HUDEP-2 (cell line): ENCODE measurements around the gene ABHD16A.
"Not testable (repeated sequence)": the region's sequence is repeated elsewhere in the genome, so short reads cannot be mapped to it uniquely, and the experiment has no call there.

Experiments used
- DNase-seq, 76 experiments: peaks; one replicate each; lab custom pipeline; 2025; ENCODE audit not compliant: unreplicated experiment in 76 of 76; lab: John Stamatoyannopoulos, UW

The ABHD16A gene

GRCh38 chr6:31717499-31718222 lies 14.5 kb upstream of the ABHD16A start:
- no peak for DNase-seq

- DNase-seq: no peak
Observed at GRCh38 chr6:31715022-31715958, 12.2 kb upstream of the ABHD16A start, which contains the start of gene LY6G6D. Gene LY6G6D (plus strand): TSS chr6:31715348. CDS start chr6:31715356, 8 bp downstream.

GRCh38 chr6:31713991-31714684 lies 11.0 kb upstream of the ABHD16A start:
- no peak for DNase-seq

DNA sequence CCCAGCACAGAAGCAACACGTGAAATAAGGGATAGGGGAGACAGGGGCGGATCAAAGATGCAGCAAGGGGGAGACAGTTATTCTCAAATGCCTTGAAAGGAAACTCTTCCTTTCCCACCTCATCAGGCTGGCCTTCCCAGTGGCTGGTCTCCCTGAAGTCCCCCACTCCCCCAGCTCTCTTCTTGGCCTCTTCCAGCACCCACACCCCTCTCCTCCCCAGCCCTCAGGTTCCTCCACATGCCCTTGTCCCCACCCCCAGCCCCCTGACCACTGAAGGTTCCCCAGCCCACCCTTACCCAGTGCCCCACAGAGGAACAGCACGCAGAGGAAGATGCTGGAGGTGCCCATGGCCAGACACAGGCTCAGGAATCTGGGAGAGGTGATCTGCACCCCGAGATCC lies 10.3 kb upstream of the ABHD16A start:
- DNase-seq: no peak

GRCh38 chr6:31712296-31712695 lies 9.2 kb upstream of the ABHD16A start:
- DNase-seq: peak in 22 of 76 experiments; percentile 5 to 48 (median 28)

- DNase-seq: peak in 65 of 76 experiments; percentile 17 to 78 (median 56)
Observed at GRCh38 chr6:31711233-31711632, 8.1 kb upstream of the ABHD16A start.

DNA sequence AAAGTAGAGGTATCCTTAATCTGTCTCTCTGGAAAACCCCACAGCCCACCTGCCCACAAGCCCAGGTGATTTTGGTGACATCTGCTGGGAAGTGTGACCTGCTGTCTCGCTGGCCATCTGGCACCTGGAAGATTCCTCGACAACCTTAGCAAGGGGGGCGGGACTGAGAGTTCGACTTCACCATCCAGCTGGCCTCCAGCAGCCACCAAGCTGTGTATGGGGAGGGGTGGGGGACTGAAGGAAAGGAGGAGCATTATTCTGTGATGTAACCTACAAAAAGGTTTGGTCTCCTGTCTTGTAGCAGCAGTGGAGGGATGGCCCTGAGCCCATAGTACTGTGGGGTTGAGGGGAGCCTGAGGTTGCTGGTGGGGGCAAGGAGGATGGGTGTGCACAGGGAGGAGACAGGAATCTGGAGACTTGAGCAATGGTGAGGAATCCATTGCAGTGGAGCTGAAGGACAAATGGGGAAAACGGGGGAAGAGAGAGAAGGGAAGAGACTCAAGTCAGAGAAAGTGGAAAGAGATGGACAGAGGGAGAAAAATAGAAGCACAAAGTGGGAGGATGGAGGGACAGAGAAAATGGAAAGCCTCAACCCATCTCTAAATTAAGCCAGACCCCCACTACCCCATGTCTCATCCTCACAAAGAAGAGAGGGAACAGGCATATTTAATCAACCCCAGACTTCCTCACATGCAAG lies 7.5 kb upstream of the ABHD16A start:
- DNase-seq: no peak

GRCh38 chr6:31709157-31709556 lies 6.0 kb upstream of the ABHD16A start:
- not testable (repeated sequence) for DNase-seq

- DNase-seq: no peak
Observed at GRCh38 chr6:31708224-31708623, 5.1 kb upstream of the ABHD16A start.

DNA sequence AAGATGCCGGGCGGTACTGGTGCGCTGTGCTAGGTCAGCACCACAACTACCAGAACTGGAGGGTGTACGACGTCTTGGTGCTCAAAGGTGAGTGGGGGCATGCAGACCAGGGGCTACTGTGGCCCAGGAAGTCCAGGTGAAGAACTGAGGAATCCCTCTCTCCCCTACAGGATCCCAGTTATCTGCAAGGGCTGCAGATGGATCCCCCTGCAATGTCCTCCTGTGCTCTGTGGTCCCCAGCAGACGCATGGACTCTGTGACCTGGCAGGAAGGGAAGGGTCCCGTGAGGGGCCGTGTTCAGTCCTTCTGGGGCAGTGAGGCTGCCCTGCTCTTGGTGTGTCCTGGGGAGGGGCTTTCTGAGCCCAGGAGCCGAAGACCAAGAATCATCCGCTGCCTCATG lies 4.6 kb upstream of the ABHD16A start:
- no peak for DNase-seq

DNA sequence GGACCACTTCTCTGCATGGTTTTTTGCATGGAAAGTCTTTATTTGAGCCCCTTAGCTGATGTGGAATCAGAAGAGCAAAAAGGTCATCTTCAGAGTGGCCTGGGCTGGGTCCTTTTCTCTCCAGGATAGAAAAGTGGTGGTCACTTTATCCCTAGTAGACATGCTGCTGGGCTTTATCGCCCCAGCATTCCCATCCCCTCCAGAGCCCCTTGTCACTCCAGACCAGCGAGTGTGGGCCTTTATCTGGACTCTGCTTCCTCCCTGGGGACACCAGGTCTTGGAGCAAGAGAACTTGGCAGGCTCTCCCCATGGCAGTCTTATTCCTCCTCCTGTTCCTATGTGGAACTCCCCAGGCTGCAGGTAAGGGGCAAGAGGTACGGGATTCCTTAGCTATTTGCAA lies 3.5 kb upstream of the ABHD16A start, which contains the start of gene LY6G6F:
Gene LY6G6F, plus strand, starts transcription at position 268 of the 400 bp plus-strand sequence. Its CDS starts 41 bp downstream, at position 309.
- DNase-seq: no peak

DNA sequence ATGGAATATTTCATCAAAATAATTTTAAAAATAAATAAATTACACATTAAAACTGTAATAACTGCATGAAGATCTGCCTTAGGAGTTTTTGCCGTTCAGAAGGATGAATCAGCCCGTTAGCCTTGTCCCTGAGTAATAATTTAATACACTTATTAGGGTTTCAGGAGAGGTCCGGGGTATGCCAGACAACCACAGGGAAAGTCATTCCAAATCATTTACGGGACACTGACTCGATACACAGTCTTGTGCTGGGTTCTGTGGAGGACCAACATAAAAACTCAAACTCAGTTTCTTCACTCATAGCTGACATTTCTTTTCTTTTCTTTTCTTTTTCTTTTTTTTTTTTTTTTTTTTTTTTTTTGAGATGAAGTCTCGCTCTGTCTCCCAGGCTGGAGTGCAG lies 2.8 kb upstream of the ABHD16A start:
- no peak for DNase-seq

GRCh38 chr6:31702405-31702818 lies 712 bp downstream of the ABHD16A start:
- peak in 3 of 76 experiments; percentile 38 to 49 (median 46) for DNase-seq

- DNase-seq: peak in 17 of 76 experiments; percentile 12 to 46 (median 26)
Observed at GRCh38 chr6:31701666-31702404, 1.3 kb downstream of the ABHD16A start.

GRCh38 chr6:31700740-31701401 lies 2.3 kb downstream of the ABHD16A start:
- DNase-seq: no peak

GRCh38 chr6:31697555-31697954 lies 5.6 kb downstream of the ABHD16A start:
- DNase-seq: no peak

DNA sequence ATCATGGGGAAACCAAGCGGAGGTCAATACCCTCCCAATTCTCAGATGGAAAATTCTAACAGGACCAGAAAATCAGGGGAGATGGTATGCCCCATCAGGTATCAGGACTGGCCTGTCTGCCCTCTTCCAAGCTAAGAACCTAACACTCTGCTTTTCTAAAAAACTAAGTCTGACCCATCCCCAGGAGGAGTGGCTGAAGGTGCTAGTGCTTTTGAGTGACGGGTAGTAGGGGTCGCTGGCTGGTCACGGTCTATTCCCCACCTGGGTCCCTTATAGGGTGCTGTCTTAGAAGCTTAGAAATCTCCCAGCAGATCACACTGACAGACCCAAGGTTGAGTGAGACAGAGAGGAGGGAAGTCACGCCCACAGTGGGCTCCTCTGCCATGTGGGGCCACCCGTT lies 9.6 kb downstream of the ABHD16A start:
- no peak for DNase-seq

DNA sequence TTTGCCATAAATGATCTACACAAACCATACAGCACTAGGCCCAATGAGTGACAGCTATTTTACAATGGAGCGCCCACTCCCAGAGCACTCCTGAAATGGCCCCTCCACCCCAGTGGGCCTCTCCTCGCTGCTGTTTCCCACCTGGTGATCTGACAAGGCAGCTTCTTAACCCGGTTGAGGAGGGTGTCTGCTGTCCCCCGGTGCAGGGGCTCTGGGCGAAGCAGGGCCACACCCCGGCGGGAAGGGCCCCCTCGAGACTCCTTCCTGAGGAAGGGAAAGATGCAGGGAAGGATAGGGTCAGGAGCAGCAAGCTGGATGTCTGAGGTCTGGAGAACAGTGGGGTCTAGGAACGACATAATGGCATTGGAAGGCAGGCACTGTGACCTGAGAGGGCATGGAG lies 10.2 kb downstream of the ABHD16A start:
- no peak for DNase-seq

- DNase-seq: no peak
Observed at GRCh38 chr6:31692353-31692752, 10.8 kb downstream of the ABHD16A start.
